ENCODE data around the gene SIGLEC12.

DNA sequence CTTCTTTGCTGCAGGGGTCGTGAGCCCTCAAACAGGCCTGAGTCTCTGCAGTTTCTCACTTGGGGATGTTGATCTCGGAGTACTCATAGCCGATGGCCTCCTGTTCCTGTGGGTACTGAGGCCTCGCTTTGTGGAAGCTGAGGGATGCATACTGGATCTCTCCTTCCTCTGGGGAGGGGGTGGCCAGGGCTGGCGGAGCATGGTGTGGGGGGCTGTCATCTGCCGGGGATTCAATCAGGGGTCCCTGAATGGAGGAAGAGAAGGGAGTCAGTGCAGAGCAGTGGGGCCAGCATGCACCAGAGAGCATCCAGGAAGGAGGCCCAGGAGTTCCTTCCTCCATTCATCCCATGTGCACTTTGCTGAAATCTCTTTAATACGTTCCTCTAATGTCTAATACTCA, 10.0 kb downstream of the SIGLEC12 start:
- TF ChIP-seq, protein P1, sequence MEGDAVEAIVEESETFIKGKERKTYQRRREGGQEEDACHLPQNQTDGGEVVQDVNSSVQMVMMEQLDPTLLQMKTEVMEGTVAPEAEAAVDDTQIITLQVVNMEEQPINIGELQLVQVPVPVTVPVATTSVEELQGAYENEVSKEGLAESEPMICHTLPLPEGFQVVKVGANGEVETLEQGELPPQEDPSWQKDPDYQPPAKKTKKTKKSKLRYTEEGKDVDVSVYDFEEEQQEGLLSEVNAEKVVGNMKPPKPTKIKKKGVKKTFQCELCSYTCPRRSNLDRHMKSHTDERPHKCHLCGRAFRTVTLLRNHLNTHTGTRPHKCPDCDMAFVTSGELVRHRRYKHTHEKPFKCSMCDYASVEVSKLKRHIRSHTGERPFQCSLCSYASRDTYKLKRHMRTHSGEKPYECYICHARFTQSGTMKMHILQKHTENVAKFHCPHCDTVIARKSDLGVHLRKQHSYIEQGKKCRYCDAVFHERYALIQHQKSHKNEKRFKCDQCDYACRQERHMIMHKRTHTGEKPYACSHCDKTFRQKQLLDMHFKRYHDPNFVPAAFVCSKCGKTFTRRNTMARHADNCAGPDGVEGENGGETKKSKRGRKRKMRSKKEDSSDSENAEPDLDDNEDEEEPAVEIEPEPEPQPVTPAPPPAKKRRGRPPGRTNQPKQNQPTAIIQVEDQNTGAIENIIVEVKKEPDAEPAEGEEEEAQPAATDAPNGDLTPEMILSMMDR (optimal IDR thresholded peaks at IDR 0.05 in 1 of 3, IDR thresholded peaks at IDR 0.05 in 1 of 3, conservative IDR thresholded peaks at IDR 0.05 in 1 of 3; ENCODE audit: extremely low read depth in 1 of 3, insufficient read depth in 2 of 3, low read length in 3 of 3), result no peak
- no peak for TF ChIP-seq EZH2 (IDR thresholded peaks at IDR 0.05; ENCODE audit: low read length)

Measured in keratinocyte (primary cell).